Right lobe of liver (tissue), 4 donors: ENCODE data around the gene CDC42BPG.

Experiments
- POLR2A ChIP-seq: fragments of 450-650 bp; IDR thresholded peaks from one replicate; pipeline ENCODE4 v1.6.1; 2017; ENCODE audit warnings: antibody characterized with exemption, mild to moderate bottlenecking
- TF ChIP-seq, protein P1 (sequence below), 4 donors: fragments of 200-600 bp in 3 of 4; fragments of 450-650 bp in 1 of 4; IDR thresholded peaks; one replicate each; pipeline versions ENCODE4 v1.5.1 to v1.8.0; 2016 to 2022; ENCODE audit warnings: antibody characterized with exemption in 4 of 4, mild to moderate bottlenecking in 2 of 4
- donor health status: DM: no; HTN: no; CAD: no.
- donor health status: DM: no; HTN: no; CAD: no.
- donor health status: DM: no; HTN: yes; CAD: no.

DNA sequence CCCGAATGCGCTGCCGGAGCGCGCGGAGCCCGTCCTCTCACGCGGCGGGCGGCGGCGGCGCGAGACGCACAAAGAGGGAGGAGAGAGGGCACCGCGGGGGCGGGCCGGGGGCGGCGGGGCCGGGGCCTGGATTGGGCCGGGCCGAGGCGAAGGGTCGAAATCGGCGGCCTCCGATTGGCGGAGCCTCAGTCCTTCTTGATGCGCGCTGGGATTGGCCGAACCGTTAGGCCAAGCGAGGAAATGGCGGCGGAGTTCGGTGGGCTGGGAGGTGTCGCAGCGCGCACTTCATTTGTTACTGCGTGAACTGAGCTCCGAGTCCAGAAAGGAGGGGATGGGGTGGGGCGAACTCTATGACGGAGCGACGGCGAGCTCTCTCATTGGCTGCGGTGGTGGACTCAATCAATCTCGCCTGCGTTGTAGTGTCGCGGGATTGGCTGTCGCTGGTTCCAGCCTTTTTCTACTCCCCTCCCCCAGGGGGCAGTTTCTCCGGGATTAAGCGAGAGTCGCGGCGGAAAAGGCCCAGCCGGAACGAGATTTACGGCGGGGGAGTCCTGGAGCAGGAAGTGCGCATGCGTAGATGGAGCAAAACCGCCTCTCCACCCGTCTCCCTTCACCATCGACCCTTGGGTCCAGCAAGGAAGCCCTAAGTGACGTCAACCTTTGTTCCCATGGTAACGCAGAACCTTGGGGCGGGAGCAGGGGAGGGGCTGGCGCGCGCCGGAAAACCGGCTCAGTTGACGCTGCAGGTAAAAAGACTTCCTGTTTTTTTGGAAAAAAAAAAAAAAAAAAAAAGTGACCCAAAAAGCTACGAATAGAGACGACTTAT lies 65.8 kb downstream of the CDC42BPG start, which contains the start of gene SF1:
- TF ChIP-seq, protein P1, sequence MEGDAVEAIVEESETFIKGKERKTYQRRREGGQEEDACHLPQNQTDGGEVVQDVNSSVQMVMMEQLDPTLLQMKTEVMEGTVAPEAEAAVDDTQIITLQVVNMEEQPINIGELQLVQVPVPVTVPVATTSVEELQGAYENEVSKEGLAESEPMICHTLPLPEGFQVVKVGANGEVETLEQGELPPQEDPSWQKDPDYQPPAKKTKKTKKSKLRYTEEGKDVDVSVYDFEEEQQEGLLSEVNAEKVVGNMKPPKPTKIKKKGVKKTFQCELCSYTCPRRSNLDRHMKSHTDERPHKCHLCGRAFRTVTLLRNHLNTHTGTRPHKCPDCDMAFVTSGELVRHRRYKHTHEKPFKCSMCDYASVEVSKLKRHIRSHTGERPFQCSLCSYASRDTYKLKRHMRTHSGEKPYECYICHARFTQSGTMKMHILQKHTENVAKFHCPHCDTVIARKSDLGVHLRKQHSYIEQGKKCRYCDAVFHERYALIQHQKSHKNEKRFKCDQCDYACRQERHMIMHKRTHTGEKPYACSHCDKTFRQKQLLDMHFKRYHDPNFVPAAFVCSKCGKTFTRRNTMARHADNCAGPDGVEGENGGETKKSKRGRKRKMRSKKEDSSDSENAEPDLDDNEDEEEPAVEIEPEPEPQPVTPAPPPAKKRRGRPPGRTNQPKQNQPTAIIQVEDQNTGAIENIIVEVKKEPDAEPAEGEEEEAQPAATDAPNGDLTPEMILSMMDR (IDR thresholded peaks at IDR 0.05) = peak in 2 of 4 donors; percentile 23 to 29
- TF ChIP-seq POLR2A = peak; percentile 98
